NAMALWA (cell line): ENCODE data around the gene CALN1.
"Not testable (repeated sequence)": the region's sequence is repeated elsewhere in the genome, so short reads cannot be mapped to it uniquely, and the experiment has no call there.

Experiments
- DNase-seq: peaks from one replicate; pipeline ENCODE4 v3.0.0-alpha.2; 2015; ENCODE audit warnings: low spot score

Gene CALN1

DNA sequence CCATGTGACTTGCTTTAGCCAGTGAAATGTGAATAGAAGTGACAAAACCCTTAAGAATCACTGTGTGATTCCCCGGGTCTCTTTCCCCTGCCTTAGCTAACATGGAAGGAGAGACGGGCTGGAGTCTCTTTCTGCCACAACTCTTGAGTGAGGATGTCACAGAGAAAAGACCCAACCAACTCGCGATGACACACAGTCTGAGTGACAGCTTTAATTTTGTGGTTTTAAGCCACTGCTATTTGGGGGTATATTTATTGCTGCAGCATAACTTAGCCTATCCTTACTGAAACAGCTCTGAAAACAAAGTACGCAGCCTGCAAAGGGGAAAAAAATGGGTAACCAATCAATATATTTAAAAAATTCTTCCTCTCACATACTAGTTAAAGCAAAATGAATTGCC, 319.4 kb downstream of the CALN1 start:
- no peak for DNase-seq

DNA sequence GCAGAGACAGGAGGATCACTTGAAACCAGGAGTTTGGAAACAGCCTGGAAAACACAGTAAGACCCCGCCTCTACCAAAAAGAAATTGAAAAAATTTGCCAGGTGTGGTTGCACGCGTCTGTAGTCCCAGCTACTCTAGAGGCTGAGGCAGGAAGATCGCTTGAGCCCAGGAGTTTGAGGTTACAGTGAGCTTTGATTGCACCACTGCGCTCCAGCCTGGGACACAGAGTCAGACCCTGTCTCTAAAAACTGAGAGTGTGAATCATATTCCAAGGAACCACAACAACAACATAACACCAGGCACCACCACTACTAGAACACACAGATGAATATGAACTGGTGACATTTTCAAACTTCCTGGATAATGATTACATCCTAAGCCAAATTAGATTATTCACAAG, 324.2 kb downstream of the CALN1 start:
- DNase-seq = no peak

DNA sequence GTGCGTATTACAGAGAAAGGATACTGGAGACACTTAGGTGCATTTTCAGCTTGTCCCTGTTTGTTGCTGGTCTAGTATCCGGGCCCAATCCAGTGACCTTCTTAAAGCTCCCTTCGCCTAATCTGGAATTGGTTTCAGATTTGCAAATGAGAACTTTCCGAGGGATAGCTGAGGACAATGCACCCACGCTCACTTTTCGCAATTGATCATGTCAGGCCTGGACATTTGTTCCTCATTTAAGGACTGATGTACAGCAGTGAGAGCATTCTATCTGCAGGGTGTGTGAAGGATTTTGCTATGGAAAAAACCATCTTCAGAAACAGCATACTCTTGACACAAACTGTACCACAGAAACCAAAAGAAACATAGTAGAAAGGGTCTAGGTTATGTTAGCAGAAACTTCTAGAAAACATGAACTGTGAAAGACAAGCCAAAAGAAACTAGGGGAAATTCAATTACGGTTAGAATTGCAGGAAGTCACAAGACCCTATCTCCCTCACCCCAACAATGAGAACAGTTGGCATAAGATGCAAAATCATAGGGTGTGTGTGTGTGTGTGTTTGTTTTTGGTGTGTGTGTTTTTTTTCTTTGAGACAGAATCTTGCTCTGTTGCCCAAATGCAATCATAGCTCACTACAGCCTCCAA, 331.1 kb downstream of the CALN1 start:
- DNase-seq = no peak

DNA sequence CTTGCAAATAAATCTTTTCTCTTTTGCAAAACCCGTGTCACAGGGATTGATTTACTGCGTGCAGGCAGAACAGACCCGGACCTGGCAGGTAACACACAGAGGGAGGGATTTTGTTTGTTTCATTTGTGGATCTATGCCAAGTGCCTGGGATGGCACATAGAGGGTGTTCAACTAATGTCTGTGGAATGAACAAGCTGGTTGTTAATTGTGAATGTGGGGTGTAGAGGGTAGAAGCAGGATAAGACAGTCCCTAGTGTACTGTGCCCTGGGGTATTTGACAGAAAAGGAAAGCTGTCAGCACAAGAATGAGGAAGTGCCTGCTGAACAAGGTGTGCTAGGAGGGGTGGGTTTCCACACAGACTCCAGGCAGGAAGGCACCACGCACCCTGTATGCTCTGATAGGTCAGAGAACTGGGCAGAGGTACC, 331.8 kb downstream of the CALN1 start:
- DNase-seq = no peak

DNA sequence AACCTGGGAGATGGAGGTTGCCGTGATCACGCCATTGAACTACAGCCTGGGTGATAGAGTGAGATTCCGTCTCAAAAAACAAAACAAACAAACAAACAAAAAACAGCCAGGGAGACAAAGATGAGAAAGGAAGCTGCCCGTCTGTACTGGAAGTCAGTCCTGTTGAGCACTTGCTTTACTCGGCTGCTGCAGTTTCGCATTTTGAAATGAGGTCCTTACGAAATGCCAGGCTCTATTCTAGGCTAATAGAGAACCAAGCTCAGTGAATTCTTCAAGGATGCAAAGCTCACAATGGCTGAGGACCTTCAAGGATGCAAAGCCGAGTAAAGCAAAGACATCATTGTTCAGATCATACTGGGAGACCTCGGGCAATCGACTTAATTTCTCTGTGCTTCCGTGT, 333.3 kb downstream of the CALN1 start:
- DNase-seq = no peak

DNA sequence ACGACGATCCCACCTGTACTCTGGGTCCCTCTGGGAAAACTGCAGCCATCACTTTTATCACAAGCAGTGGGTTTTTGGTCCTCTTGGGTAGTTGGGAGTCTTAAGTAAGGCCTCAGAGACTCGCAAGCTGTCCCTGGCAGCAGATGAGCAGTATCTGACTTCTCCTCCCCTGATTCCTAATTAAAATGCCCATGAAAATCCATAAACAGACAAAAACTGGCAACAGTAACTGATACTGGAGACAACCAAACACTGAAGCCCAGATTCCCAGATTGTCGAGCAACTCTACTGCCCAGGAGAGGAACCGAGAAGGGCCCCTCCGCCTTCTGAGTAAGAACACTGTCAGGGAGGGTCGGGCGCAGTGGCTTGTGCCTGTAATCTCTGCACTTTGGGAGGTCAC, 333.8 kb downstream of the CALN1 start:
- no peak for DNase-seq

DNA sequence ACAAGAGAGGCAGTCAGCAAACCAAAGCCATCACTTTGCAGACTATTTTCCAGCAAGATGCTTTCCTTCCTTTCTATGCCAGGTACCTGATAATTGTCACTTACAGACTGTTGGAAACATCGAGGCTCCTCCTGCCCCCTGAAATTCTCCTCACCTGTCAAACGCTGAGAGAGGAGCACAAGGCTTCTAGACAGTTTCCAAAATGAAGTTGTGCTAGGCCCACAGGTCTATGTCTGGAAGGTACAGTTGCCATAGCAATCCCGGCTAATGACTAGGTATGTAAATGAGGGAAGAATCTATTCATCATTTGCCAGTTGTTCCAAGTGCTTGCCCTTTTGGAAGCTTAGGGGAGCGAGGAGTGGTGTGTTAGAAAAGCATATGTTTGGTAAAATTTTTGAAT, 334.4 kb downstream of the CALN1 start:
- no peak for DNase-seq

DNA sequence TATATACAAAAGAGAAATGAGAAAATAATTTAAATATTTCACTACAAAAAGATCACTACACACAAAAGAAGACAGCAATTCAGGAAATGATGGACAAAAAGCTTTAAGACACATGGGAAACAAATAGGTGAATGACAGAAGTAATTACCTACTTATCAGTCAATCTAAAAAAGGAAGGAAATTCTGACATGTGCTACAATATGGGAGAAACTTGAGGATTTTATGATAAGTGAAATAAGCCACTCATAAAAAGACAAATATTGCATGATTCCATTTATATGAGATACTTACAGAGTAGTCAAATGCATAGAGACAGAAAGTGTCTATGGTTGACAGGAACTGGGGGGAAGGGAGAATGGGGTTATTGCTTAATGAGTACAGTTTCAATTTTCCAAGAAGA, 339.2 kb downstream of the CALN1 start:
- no peak for DNase-seq

DNA sequence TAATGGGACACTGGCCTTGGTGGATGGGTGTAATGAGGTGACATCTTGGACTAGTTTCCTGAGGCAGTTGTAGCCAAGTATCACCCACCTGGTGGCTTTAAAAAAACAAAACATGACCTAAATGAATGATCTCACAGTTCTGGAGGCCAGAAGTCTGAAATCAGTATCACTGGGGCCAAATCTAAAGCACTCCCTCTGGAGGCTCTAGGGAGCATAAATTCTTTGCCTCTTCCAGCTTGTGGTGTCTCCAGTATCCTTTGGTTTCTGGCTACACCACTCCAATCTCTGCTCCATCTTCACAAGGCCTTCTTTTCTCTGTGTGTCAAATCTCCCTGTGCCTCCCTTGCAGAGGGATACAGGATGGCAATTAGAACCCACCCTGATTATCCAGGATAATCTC, 342.9 kb downstream of the CALN1 start:
- DNase-seq = no peak

DNA sequence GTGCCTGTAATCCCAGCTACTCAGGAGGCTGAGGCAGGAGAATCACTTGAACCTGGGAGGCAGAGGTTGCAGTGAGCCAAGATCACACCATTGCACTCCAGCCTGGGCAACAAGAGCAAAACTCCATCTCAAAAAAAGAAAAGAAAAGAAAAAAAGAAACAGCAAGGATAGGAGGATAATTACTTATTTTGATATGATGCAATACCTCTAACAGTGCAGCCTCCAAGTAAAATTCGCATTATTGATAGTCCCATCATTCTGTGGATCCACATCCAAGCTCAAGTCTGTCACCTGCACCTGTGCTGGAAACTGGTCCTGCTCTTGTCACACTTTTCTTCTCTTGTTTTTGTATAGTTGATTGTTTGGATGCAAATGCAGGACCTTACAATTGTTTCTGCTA, 346.4 kb downstream of the CALN1 start:
- not testable (repeated sequence) for DNase-seq

DNA sequence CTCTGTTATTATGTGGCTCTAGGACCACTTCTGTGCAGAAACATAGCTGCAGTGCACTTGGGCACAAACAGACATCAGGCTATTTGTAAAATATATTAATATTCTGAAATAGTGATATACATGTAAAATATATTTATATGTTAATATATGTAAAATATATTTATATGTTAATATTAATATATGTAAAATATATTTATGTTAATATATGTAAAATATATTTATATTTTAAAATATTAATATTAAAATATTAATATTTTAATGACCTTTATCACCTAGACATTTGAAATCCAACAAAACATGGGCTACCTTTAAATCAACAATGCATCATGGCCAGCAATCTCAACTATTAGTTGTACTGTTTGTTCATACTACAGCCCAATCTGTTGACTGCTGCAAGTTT, 347.2 kb downstream of the CALN1 start:
- no peak for DNase-seq

DNA sequence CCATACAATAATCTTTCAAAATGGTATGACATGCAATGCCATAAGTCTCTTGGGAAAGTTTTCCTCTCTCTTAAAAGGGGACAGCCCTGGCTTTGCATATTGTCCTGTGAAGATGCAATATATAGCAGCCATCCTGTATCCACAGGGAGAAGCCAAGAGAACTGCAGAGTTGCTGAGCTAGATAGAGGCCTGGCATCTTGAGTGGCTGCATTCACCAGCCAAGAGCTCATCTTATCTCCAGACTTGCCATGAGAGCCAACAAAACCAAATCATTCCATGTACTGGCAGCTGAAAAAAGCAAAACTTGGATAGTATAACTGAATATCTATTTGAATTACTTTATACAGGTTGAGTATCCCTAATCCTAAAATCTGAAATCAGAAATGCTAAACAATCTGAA, 348.8 kb downstream of the CALN1 start:
- no peak for DNase-seq

DNA sequence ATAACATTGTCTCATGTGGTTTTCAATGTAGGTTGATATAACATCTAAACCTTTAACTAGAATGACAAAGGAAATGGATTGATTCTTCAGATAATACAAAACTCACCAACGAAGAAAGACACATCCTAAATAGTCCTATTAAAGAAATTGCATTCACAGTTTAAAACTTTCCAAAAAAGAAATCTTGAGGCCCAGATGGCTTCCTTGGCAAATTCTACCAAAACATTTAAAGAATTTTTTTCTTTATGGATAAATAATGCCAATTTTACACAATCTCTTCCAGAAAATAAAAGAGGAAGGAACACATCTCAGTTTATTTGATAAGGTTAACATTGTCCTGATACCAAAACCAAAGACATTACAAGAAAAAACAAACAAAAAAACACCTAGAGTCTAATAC, 349.5 kb downstream of the CALN1 start:
- no peak for DNase-seq

DNA sequence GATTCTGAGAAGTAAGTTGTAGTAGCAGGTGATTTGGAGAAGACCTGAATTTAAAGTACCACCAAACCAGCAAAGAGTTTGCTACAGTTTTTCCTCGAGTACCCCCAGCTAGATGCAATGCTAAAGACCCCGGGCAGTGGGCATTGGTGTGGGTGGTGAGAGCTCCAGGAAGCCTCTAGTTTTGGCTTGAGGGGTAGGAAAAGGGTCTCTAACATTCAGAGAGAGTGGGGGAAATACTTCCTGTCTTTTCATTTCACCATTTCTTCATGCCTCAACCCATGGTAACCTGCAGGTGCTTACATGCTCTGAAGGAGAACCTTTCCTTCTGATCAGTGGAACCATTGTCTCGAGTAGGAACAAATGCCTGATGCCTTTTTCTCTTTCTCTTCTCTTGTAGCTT, 352.2 kb downstream of the CALN1 start:
- no peak for DNase-seq

DNA sequence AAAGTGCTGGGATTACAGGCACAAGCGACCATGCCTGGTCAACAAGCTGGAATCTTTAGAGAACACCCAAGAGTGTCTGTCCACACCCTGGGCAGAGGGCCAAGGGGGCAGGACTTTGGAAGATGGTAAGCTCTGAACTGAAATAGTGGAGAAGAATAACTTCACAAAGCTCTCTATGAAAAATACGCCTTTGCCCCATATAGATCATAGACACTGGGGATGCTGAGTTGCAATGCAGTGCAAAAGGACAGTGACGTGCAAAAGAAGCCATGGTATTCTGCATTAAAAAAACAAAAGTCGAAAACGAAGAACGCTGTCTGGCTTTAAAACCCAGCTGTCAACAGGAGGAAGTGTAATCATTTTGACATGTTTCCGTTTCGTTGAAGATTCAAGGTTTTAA, 353.6 kb downstream of the CALN1 start:
- DNase-seq = no peak

DNA sequence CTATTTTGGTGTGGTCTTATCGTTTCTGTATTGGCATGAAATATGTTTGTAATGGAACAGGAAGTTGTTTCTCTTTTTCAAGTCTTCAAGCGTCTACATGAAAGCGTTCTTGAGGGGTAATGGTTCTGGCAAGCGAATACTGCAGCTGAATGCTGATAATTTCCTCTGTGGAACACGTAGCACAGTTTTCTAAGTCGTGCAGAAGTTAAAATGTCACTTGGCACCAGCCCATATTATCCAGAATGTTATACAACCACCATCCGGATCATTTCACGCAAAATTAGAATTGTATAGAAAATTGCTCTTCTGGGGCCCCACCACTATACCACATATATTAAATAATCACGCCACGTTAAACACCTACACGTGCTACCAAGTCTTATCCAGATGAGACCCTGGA, 354.3 kb downstream of the CALN1 start:
- no peak for DNase-seq

DNA sequence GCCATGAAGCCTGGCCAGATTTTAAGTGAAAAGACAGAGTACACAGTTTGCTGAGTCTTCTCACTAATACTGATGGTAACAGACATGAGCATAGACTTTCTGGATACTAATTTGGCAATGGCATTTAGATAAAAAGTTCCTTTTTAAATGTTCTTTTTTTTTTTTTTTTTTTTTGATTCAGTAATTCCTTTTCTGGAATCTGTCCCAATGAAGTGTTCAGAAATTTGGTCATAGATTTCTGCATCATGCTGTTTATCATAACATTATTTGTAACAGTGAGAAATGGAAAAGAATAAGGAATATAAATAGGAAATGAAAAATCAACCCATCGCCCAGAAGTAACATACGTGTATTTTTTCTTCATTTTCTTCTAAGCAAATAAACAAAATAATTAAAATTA, 354.9 kb downstream of the CALN1 start:
- DNase-seq = no peak

DNA sequence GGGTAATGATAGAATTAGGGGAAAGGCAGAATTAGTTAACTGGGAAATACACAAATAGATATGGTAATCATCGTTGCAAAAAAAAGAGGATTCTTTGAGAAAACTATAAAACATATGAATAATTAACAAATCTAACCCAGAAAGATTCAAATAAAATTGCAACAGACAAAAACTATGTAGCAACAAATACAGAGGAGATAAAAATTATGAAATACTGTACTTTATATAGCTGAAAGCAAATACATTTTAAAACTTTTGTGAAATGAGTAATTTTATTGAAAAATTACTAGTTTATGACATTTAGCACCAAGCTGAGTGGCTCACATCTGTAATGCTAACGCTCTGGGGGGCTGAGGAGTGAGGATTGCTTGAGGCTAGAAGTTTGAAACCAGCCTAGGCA, 356.7 kb downstream of the CALN1 start:
- DNase-seq = no peak

DNA sequence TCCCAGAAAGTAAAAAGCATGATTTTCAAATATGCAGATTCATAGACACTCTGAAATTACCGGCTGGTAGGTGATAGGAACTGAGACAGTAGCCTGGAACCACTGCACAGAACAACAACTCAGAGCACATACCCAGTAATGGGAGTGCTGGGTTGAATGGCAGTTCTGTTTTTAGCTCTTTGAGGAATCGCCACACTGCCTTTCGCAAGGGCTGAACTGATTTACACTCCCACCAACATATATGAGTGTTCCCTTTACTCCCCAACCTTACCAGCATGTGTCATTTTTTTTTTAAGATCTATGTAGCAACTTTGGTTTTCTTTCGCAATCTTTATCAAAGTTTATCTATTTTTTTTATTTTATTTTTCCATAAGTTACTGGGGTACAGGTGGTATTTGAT, 358.8 kb downstream of the CALN1 start:
- DNase-seq = no peak

DNA sequence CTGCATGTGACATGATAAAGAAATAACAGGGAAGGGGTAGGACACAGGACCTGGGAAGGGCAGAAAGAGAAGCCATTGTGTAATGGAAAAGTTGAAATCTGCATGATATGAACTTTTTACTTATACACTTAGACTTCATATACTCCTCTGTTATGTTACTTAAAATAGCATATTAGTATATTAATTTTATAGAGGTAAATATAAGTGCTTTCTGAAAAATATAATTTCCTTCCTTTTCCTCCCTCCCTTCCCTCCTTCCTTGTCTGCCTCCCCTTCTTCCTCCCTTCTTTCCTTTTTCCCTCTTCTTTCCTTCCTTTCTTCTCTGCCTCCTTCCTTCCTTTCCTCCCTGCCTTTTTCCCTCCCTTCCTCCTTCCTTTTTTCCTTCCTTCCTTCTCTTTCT, 363.7 kb downstream of the CALN1 start:
- no peak for DNase-seq

DNA sequence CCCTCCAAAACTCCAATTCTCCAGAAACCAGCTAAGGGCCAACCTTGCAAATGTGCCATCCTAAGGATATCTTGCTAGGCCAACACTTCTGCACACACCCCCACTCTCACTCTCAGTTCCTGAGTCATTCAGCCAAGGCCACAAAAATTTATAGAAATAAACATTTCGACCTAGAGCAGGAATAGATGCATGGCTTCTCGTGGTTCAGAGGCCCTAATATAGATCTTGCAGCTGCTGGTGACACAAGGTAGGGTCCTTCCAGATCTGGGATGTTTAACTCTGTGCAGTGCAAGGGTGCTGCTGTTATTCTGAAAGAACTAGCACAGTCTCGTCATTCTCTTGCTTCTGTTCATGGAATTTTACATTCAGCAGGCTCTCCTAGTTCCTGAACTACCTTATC, 369.3 kb downstream of the CALN1 start:
- DNase-seq = no peak

DNA sequence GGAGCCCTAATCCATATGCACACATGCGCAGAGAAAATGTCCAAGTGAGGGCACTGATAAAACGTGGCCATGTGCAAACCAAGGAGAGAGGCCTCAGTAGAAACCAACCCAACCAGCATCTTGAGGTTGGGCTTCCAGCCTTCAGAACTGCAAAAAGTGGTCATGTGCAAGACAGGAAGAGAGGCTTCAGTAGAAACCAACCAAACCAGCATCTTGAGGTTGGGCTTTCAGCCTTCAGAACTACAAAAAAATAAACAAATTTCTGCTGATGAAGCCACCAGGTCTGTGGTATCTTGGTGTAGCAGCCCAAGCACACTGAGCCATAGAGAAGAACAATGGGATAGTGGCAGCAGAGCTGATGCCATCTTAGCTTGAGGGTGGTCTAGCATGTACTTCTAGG, 371.5 kb downstream of the CALN1 start:
- DNase-seq = no peak

DNA sequence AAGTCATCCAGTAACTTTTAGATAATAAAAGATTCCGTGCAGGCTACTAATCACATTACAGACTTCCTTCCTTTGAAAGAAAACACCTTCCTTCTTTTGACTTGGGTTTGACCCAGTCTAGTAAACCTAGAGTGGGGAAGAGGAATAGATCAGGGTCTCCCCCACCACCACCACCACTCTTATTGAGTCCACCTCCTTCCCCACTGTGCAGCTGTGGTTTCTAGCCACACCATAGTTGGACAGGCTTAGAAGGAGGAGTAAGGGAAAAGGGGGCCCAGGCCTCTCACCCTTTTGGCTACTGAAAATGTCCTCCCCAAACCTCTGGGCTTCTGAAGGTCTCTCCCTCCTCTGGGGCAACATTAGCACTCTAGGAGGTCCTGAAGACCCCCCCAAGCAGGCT, 372.7 kb downstream of the CALN1 start:
- no peak for DNase-seq

DNA sequence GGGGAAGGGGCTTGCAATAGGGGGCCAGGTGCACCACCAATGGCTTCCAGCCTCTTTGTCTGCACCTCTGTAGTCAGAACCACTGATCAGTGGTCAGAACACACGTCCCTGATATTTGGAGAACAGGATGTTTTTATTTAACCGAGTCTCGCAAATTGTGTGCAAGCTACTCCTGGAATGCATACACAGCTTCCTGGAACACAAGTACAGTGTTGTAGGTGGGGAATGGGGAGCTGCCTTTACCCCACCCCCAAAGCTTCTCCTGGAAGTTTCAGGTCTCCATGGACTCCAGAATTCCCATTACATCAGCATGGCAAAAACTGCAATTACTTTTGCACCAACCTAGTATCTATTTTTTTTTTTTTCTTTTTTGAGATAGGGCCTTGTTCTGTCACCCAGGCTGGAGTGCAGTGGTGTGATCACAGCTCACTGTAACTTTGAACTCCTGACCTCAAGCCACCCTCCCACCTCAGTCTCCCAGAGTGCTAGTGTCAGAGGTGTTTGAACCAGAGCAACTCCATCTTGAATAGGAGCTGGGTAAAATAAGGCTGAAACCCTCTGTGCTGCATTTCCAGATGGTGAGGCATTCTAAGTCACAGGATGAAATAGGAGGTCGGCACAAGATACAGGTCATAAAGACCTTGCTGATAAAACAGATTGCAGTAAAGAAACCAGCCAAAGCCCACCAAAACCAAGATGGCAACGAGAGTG, 374.0 kb downstream of the CALN1 start:
- DNase-seq = no peak
